ENCODE results near the gene DUSP10. TPM values are rescaled to one million over a fixed set of nuclear protein-coding genes. Genes with fewer than 3 reads are reported as not detected.

The DUSP10 gene
- total and polyA plus RNA-seq, 2 of the 13 experiments (the other 11 are each of a cell fraction or from before 2014, with no cell fraction given) = 2.1 to 4.4 TPM

DNA sequence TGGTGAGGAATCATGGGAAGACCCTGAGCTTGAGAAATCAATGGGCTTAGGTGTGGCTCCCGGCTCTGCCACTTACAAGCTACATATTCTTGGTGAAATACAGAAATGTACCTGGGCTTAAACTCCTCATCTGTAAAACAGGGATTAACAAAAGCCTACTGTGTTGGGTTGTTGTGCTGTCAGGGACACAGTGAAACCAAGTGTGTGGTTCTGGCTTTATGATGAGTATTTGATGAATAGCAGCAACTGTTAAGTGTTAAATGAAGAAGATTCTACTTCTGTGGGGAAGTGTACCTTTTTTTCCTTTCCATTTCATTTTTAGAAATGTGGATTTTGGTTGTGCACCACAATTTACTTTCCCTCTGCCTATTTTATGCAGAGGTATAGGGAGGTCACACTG lies 41.1 kb upstream of the DUSP10 start (continued):
- TF ChIP-seq, protein P1, sequence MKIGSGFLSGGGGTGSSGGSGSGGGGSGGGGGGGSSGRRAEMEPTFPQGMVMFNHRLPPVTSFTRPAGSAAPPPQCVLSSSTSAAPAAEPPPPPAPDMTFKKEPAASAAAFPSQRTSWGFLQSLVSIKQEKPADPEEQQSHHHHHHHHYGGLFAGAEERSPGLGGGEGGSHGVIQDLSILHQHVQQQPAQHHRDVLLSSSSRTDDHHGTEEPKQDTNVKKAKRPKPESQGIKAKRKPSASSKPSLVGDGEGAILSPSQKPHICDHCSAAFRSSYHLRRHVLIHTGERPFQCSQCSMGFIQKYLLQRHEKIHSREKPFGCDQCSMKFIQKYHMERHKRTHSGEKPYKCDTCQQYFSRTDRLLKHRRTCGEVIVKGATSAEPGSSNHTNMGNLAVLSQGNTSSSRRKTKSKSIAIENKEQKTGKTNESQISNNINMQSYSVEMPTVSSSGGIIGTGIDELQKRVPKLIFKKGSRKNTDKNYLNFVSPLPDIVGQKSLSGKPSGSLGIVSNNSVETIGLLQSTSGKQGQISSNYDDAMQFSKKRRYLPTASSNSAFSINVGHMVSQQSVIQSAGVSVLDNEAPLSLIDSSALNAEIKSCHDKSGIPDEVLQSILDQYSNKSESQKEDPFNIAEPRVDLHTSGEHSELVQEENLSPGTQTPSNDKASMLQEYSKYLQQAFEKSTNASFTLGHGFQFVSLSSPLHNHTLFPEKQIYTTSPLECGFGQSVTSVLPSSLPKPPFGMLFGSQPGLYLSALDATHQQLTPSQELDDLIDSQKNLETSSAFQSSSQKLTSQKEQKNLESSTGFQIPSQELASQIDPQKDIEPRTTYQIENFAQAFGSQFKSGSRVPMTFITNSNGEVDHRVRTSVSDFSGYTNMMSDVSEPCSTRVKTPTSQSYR (CRISPR knock-in tag; IDR thresholded peaks at IDR 0.05; ENCODE audit: borderline replicate concordance) = no peak
- TF ChIP-seq, protein P2, sequence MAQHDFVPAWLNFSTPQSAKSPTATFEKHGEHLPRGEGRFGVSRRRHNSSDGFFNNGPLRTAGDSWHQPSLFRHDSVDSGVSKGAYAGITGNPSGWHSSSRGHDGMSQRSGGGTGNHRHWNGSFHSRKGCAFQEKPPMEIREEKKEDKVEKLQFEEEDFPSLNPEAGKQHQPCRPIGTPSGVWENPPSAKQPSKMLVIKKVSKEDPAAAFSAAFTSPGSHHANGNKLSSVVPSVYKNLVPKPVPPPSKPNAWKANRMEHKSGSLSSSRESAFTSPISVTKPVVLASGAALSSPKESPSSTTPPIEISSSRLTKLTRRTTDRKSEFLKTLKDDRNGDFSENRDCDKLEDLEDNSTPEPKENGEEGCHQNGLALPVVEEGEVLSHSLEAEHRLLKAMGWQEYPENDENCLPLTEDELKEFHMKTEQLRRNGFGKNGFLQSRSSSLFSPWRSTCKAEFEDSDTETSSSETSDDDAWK (CRISPR knock-in tag; IDR thresholded peaks at IDR 0.05) = no peak
- TF ChIP-seq, protein P3, sequence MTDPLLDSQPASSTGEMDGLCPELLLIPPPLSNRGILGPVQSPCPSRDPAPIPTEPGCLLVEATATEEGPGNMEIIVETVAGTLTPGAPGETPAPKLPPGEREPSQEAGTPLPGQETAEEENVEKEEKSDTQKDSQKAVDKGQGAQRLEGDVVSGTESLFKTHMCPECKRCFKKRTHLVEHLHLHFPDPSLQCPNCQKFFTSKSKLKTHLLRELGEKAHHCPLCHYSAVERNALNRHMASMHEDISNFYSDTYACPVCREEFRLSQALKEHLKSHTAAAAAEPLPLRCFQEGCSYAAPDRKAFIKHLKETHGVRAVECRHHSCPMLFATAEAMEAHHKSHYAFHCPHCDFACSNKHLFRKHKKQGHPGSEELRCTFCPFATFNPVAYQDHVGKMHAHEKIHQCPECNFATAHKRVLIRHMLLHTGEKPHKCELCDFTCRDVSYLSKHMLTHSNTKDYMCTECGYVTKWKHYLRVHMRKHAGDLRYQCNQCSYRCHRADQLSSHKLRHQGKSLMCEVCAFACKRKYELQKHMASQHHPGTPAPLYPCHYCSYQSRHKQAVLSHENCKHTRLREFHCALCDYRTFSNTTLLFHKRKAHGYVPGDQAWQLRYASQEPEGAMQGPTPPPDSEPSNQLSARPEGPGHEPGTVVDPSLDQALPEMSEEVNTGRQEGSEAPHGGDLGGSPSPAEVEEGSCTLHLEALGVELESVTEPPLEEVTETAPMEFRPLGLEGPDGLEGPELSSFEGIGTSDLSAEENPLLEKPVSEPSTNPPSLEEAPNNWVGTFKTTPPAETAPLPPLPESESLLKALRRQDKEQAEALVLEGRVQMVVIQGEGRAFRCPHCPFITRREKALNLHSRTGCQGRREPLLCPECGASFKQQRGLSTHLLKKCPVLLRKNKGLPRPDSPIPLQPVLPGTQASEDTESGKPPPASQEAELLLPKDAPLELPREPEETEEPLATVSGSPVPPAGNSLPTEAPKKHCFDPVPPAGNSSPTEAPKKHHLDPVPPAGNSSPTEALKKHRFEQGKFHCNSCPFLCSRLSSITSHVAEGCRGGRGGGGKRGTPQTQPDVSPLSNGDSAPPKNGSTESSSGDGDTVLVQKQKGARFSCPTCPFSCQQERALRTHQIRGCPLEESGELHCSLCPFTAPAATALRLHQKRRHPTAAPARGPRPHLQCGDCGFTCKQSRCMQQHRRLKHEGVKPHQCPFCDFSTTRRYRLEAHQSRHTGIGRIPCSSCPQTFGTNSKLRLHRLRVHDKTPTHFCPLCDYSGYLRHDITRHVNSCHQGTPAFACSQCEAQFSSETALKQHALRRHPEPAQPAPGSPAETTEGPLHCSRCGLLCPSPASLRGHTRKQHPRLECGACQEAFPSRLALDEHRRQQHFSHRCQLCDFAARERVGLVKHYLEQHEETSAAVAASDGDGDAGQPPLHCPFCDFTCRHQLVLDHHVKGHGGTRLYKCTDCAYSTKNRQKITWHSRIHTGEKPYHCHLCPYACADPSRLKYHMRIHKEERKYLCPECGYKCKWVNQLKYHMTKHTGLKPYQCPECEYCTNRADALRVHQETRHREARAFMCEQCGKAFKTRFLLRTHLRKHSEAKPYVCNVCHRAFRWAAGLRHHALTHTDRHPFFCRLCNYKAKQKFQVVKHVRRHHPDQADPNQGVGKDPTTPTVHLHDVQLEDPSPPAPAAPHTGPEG (CRISPR knock-in tag; IDR thresholded peaks at IDR 0.05) = no peak
- TF ChIP-seq ZBTB3 (CRISPR knock-in tag; IDR thresholded peaks at IDR 0.05; ENCODE audit: borderline replicate concordance, low read depth) (no peak), ZNF772 (CRISPR knock-in tag; IDR thresholded peaks at IDR 0.05) (no peak)
